HG02852 (cell line): ENCODE data around the gene CCNI.
"Not testable (repeated sequence)": the region's sequence is repeated elsewhere in the genome, so short reads cannot be mapped to it uniquely, and the experiment has no call there.

Source experiments
- ATAC-seq: cut with Tn5 transposase; IDR thresholded peaks from one replicate; pipeline ENCODE4 v1.9.1; 2021; ENCODE audit warnings: mild to moderate bottlenecking, moderate library complexity; ENCODE audit not compliant: unreplicated experiment

CCNI gene

DNA sequence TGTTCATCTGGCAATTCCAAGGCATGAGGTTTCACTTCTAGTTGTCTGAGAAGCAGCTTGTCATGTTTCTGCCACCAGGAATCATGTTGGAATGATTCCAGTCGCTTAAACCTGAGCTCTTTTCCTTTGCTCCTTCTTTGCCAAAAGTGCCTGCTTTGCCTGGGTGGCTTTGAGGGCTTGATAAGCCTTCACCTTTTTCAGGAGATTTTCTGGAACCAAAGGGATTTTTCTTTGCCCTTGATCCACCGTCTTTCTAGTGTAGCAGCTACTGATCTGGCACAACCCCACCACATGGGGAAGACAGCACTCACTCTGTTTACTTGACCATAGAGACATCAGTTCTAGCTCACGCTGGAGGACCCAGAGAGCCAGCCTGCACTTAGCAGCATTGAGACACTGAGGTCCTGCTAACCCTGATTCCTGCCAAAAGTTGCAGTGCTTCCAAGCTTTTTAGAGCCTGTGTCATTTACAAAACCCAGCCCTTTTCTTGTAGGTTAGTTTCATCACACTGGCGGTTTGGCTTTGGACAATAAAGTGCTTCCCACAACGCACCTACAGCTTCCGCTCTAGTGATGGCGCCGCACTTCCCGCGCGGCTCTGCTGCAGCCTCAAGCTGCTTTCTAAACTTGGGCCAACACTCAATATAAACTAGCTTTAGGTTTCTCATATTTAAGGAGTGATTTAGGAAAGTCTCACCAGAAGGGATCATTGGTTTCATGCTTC is 7.3 kb upstream of the CCNI start:
- ATAC-seq = no peak

DNA sequence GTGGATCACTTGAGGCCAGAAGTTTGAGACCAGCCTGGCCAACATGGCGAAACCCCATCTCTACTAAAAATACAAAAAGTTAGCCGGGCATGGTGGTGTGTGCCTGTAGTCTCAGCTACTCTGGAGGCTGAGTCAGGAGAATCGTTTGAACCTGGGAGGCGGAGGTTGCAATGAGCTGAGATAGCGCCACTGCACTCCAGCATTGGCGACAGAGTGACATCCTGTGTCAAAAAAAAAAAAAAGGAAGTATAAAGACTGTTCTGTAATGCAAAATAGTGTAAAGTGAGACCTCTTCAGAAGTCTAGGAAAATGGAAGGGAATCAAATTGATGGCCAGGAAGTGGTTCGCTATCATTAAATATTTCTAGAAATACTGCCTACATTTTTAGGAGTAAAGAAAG is 5.0 kb upstream of the CCNI start:
- not testable (repeated sequence) for ATAC-seq

DNA sequence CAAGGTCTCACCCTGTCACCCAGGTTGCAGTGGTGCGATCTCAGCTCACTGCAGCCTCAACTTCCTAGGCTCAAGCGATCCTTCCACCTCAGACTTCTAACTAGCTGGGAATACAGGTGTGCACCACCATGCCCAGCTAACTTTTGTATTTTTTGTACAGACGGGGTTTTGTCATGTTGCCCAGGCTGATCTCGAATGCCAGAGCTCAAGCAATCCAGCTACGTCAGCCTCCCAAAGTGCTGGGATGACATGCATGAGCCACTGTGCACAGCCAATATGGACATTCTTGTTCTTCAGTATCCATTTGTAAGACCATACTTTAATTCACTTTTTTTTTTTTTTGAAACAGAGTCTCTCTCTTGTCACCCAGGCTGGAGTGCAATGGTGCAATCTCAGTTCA is 3.5 kb upstream of the CCNI start:
- no peak for ATAC-seq

DNA sequence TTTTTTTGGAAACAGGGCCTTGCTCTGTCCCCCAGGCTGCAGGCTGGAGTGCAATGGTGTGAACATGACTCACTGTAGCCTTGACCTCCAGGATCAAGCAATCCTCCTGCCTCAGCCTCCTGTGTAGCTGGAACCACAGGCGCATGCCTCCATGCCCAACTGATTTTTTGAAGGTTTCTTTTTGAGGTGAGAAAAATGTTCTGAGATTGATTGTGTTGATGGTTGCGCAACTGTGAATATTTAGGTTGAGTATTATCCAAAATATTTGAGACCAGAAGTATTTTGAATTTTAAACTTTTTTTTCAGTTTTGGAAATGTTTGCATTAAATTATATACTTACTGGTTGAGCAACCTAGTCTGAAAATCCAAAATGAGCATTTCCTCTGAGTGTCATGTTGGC is 2.6 kb upstream of the CCNI start:
- ATAC-seq = no peak

DNA sequence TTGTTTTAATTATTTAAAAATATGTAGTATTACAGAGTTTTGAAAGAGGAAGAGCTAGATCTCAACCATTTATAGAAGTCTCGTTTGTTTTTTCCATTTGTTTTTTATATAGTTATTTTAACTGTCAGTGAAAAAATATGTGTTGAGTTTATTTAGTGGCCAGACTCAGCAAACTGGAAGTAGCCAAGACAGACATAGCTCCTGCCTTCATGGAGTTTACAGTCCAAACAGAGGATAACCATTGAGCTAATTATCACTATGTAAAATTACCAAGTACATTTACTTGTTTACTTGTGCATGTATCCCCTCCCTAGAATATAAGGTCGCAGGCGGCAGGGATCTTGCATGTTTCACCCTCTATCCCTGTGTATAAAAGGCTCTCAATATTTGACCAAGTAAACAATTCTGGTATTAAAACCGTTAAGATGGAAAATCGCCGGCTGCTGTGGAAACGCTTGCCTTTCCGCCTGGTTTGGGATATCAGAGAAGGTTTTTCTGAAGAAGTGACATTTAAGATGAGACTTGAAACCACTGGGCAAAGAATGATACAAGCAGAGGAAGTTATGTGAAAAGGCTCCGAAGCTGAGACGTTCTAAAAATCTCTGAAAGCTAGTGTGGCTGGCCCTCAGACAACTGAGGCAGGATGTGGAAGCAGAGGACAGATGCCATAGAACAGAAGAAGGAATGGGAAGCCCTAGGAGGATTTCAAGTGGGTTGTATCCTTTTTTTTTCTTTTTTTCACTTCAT is 1.3 kb upstream of the CCNI start:
- no peak for ATAC-seq

DNA sequence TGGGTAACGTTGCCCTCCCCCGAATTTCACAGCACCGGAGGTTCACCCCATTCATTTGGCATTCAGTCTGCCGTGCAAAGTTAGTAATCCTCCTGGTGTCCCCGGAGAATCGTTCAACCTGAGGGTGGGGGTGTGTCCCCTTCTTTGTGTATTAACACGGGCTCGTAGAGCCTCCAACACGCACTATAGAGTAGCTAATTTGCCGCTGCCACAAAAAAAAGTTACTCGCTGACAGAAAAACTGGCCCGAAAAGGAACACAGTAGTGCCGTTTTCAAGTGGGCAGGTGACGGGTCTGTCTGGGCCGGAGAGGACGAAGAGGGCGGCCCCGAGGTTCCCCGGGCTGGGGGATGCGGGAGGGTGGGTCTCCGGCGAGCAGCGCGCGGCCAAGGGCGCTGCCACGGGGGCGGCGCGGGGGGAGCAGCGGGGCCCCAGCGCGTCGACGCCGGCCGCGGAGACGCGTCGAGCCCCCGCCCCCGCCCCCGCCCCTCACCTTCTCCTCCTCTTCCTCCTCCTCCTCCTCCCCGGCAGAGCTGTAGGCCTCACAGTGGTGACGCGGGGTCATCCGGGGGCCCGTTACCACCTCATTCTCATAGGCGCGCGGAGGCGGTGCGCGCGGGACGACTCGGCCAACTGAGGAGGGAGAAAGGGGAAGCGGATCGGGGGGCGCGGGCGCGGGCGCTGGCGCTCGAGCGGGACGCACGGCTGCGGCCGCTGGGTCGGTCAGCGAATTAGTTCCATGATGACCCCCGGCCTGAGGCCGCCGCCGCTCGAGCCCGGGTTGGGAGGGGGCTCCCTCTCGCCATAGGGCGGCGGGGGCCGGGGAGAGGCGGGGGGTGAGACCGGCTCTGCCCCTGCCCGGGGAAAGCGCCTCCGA is 571 bp downstream of the CCNI start:
- ATAC-seq = peak; percentile 60

DNA sequence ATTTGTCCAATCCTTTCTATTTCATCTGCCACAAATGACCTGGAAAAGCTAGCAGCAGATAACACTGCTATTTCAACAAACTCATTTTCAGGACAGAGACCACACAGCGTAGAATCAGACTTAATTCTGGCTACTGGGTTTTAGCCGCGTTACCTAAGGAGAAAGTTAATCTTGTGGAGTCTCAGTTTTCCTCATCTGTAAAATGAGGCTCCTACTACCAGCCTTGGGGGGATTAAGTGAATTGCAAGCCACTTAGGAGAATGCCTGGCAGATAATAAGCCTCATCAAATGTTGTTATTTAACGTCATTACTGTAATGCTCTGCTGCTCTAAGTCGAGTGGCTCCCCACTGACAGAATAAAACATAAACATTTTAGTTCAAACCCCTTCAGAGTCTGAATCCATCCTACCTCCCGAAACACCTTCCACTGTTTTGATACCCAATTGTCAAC is 1.4 kb downstream of the CCNI start:
- no peak for ATAC-seq

DNA sequence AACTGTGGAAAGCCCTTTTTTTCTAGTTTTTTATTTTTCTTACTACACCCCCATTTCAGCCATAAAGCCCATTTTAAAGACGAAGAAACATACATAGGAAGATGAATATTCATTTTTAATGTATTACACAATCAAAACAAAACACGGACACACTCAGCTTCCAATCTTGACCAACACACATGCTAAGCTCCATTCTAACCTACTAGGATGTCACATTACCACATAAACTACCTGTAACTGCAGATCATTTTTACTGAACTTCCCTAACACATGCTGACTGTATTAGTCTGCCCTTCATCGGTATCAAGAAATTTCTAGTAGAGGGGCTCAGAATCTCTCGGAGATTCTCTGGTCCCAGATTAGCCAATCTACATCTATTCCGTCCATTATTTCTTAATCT is 1.8 kb downstream of the CCNI start:
- no peak for ATAC-seq

DNA sequence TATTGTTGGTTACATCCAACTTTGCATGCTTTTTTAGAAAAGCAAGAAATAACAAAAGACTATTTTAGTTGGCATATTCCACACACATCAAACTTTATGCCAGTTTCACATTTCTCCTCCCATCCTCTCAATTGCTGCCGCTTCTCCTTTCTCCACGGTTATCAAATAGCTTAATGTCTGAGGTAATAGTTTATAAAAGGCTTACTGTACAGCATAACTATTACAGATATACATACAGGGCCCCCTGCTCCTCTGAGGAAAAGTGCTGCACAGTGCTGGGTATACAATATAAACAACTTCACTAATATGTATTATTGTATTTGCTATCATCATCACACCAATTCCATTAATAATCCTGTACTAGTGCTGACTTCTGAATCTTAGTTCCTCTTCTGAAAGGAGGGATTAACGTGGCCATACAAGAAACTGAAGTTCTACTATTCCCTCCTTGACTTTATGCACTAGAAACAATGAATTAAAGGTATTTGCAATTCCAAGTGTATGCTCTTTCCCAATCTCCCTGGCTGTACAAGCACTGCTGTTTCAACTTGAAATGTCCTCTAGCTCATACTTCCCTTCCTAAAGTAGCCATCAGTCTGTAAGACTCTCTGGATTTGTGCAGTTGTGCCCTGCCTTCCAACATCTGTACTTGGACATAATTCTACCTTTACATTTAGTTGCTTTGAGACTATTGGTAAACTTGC is 2.5 kb downstream of the CCNI start:
- ATAC-seq = no peak

DNA sequence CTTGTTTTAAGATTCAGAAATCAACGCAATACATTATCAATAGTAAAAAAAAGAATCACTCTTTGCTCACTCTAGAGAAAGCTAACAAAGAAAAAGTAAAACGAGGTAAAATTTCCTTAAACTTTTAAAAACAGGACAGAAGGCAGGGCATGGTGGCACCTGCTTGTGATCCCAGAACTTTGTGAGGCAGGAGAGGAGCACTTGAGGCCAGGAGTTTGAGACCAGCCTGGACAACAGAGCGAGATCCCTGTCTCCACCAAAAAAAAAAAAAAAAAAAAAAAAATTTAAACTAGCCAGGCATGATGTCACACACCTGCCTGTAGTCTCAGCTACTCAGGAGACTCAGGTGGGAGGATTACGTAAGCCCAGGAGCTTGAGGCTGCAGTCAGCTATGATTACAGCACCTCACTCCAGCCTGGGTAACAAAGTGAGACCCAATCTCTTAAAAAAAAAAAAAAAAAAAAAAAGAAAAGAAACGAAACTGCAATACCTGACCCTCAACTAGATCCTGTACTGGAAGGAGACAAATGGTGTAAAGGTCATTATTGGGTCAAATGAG is 3.5 kb downstream of the CCNI start:
- no peak for ATAC-seq

DNA sequence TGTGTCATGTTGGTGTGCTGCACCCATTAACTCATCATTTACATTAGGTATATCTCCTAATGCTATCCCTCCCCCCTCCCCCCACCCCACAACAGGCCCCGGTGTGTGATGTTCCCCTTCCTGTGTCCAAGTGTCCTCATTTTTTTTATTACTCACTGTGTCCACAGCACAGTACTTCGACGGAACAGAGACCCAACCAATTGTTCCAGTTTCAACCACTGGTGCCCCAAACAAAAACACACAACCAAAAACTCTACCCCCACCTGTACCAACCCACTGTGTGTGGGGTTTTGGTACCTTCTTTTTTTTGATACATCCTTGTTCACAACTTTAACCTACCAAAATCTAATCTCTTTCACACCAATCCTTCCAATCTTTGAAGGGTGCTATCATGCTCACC is 6.3 kb downstream of the CCNI start:
- not testable (repeated sequence) for ATAC-seq

DNA sequence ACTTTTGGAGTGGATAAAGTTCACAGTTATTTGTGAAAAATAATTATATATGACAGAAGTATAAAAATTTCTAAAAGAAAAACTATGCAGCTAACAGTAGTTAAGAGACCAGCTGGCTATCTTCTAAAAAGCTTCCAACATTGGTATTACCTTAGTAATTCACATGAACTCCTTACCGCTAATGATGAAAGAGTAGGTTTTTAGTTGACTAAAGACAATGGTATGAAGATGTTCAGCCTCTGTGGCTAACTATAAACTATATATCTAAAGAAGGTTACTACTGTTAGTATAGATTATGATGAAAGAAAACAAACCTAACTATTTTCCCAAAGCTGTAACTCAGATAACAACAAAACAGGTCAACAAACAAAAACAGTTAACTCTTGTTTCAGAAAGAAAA is 10.4 kb downstream of the CCNI start:
- ATAC-seq = no peak

DNA sequence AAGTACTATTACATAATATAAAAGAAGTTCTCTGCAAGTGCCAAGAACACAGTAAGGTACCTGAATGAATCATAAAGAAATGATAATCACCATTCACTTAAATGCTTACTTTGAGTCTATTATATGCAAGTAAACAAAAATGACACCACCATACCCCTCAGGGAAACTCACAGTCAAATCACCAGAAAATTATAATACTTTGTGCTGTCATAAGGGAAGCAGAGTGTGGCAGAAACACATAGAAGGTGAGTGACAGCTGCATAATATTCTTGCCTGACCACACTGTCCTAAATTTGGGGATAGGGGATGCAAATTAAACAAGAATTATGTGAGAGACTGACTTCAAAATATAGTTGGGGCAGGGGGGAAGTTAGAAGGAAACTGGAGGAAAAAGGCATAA is 12.9 kb downstream of the CCNI start:
- no peak for ATAC-seq

DNA sequence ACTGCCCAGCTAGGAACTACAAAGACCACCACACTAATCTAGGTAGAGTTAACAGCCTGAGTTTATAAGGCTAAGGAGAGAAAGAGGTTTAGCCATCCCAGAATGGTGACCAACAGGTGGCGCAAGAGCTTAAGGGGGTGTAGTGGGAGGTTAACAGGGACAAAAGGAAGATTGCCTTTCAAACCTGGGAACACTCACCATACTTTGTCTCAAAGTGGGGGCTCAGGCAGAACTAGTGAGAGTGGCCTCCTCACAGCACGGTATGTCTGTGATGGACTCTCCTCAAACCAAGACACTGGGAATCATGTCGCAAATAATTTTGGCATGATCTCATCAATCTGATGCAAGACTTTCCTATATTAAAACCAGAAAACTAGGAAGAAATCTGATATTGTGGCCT is 23.4 kb downstream of the CCNI start:
- no peak for ATAC-seq

DNA sequence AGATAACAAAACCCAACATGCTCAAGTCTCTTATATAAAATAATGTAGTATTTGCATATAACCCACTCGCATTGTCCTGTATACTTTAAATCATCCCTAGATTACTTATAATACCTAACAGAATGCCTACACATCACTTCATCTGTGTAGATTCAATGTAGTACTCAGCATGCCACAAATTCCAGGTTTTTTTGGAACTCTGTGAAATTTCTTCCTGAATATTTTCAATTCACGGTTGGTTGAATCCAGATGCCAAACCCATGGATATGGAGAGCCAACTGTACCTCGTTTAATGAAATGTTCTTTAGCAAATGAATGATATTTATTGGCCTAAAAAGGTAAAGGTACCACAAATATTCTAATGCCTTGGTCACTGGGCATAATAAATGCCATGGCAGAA is 24.8 kb downstream of the CCNI start:
- no peak for ATAC-seq

DNA sequence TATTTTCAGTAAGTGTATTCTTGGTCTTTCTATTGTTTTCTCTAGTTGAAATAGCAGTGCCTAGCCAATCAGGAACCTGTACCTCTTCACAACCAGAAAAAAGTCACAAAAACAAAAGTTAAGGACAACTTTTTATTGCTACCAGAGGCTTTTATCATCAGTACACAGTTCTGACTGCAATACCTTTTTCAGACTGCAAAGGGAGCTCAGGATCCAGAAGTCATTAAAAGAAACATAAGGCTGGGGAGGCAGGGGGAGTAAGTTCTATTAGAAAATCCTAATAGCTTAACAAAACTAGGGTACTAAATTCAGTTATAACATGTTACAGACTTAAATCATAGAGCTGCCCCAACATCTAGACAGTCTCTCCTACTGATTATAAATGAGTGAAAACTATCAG is 28.8 kb downstream of the CCNI start:
- no peak for ATAC-seq

DNA sequence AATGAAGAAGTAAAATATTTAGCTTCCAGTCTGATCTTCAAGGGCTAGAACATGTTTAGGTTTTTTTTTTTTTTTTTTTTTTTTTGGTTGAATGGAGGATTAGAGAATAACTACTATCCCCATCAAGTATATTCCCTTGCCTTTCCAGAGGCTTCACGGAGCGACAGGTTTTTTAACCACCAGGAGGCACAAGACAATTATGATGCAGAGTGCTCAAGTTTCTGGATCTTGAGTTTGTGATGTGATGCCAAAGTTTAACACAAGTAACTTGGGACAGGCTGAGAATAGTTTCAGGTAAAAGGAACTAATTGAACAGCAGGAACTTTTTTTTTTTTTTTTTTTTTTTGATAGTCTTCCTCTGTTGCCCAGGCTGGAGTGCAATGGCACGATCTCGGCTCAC is 30.3 kb downstream of the CCNI start:
- ATAC-seq = no peak

DNA sequence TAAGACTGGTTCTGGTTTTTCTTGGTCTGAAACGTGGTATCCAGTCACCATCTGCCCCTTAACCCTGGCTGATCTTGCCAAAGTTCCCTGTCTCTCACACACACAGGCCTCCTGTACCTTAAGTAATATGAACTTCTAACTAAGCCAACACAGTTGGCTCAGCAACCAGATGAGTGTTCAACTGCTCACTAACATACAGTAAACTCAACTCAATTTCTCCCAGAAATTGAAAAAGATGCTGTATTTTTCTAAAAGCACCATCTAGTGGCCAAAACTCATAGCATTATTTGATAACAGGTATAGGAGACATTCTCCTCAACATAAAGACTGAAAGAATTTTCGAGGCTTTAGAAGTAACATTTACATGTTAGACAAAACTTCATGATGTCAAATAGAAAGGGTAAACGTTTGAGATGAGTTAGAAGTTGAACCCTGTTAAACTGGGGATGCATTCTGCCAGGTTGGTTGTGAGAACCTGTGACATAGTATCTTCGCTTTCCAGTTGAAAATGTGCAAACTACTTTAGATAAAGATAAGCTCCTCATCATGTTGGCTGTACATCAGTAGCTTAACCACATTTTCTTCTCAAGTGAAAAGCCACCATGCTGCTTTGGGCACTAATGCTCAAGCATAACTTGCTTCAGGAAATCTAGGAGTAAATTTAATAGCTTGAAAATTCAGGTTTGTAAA is 31.2 kb downstream of the CCNI start:
- ATAC-seq = peak; percentile 50

DNA sequence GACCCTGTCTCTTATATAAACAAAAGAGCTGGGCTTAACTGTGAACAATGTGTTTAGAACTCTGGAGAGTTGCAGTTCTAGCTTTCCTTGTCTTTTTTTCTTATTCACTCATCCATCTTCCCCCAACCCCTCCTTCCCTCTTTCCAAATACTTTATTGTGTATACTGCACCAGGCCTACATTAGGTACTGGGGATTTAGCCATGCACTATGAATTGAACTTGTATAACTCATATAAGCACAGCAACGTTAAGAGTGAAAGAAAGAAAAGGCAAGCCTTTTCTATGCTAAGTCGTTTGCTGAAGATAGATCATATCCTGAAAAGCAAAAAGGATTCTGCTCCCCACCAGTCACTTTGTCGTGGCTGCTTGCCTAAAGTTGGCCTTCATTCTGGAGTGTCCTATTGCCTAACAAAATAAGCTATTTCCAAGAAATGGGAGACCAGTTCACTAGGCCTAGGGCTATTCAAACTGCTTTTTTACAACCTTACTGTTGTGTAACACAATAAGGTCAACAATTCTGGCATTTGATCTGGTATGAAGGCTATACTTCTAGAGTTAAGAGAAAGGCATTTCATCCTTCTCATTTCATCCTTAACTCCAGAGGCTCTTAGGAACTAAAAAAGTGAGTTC is 32.2 kb downstream of the CCNI start:
- no peak for ATAC-seq
